Measurements from ENCODE around the gene MAFF. TPM values are rescaled to one million over a fixed set of nuclear protein-coding genes. Genes with fewer than 3 reads are reported as not detected.
A peak's percentile ranks its signal among the peaks of the same experiment; 100 is the strongest.

Gene MAFF
- total and polyA plus RNA-seq, 2 donors: 3.4 to 13.0 TPM

DNA sequence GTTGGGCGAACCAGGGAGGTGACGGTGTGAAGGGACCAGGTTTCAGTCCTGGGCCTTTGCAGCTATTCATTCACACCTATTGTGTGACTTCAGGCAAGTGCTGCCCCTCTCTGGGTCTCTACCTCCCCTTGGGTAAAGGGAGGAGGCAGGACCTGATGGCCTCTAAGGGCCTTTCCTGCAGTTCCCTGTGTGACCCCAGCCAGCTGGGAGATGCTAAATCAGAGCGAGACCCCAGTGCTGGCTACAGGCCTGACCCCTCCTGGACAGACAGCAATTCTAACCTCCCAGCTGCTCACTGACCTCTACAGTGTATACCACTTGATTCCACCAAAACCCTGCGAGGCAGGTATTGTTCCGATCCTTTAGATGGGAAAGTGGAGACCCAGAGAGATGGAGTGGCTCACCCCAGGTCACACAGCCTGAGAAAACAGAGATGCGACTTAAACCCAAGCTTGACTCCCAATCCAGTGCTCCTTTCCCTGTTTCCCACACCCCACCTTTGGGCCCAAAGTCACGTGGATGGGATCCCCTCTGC lies 6.2 kb downstream of the MAFF start:
- WGBS: 98% methylated on average over 7 of the region's 7 CpGs
- no peak overlapping the region for H3K27ac ChIP-seq (ENCODE audit: low read depth in 1 of 2, low read length in 1 of 2)
- peaks cover 7 to 15% of the 10 kb centered on the region in 2 donors for H3K4me1 ChIP-seq (ENCODE audit: control insufficient read depth in 2 of 2, insufficient read depth in 2 of 2, low read length in 2 of 2)

DNA sequence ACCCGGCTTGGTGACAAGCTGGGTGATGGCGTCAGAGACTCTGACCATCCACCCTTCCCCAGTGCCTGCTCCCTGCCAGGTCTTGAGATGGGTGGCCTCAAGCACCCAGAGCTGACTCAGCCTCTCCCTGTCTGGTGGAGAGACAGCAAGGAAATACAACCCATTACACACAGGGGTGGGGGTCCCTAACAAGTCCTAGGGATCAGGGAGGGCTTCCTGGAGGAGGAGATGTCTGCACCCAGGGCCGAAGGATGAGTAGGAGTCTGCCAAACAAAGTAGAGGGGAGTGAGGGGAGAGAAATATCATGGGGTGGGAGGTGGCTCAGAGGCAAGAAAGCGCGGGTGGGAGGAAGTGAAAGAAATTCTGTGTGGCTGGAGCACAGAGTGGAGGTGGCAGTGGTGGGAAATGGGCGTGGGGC lies 6.8 kb downstream of the MAFF start:
- 76% methylated on average over 6 of the region's 6 CpGs for WGBS
- Histone ChIP-seq H3K27ac (ENCODE audit: low read depth in 1 of 2, low read length in 1 of 2) (no peak overlapping the region), H3K9me3 (ENCODE audit: control insufficient read depth in 2 of 2, insufficient read depth in 1 of 2, low read length in 1 of 2) (no peaks in the 10 kb centered on the region), H3K36me3 (ENCODE audit: control insufficient read depth in 2 of 2, insufficient read depth in 2 of 2, low read length in 1 of 2) (no peaks in the 10 kb centered on the region), H3K4me1 (ENCODE audit: control insufficient read depth in 2 of 2, insufficient read depth in 2 of 2, low read length in 2 of 2) (peaks cover under 1 to 9% of the 10 kb centered on the region in 2 donors), H3K27me3 (ENCODE audit: control insufficient read depth in 2 of 2, insufficient read depth in 1 of 2, low read length in 1 of 2) (peaks cover 0 to 35% of the 10 kb centered on the region in 2 donors), H3K4me3 (ENCODE audit: low read length in 2 of 2) (no peak overlapping the region)
- DNase-seq (ENCODE audit: low read depth in 6 of 9, low spot score in 9 of 9): no peak

More for the DNA sequence above, 6.2 kb downstream of the MAFF start:
- DNase-seq (ENCODE audit: low read depth in 6 of 9, low spot score in 9 of 9): no peak
- no peak overlapping the region for H3K4me3 ChIP-seq (ENCODE audit: low read length in 2 of 2)
- no peaks in the 10 kb centered on the region for H3K36me3 ChIP-seq (ENCODE audit: control insufficient read depth in 2 of 2, insufficient read depth in 2 of 2, low read length in 1 of 2)
- no peaks in the 10 kb centered on the region for H3K9me3 ChIP-seq (ENCODE audit: control insufficient read depth in 2 of 2, insufficient read depth in 1 of 2, low read length in 1 of 2)
- peaks cover 0 to 35% of the 10 kb centered on the region in 2 donors for H3K27me3 ChIP-seq (ENCODE audit: control insufficient read depth in 2 of 2, insufficient read depth in 1 of 2, low read length in 1 of 2)

DNA sequence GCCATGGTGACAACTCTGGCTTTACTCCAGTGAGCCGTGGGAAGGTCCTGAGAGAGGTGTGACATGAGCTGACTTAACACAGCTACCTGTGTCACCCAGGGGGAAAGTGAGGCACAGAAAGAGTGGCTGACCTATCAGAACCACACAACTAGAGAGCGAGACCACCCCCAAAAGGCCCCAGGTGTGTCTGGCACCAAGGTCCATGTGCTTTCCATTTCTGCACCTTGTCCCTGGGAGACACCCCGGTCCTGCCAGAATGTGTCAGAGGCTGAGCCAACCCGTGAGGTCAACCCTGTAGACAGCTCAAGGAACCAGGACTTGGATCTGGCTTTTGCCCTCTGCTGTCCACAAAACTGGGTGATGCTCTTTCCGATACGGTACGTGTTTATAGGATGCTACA lies 9.8 kb downstream of the MAFF start:
- Histone ChIP-seq H3K27ac (ENCODE audit: low read depth in 1 of 2, low read length in 1 of 2) (no peak overlapping the region), H3K27me3 (ENCODE audit: control insufficient read depth in 2 of 2, insufficient read depth in 1 of 2, low read length in 1 of 2) (peaks cover 2 to 31% of the 10 kb centered on the region in 2 donors), H3K4me3 (ENCODE audit: low read length in 2 of 2) (no peak overlapping the region), H3K36me3 (ENCODE audit: control insufficient read depth in 2 of 2, insufficient read depth in 2 of 2, low read length in 1 of 2) (no peaks in the 10 kb centered on the region), H3K9me3 (ENCODE audit: control insufficient read depth in 2 of 2, insufficient read depth in 1 of 2, low read length in 1 of 2) (no peaks in the 10 kb centered on the region), H3K4me1 (ENCODE audit: control insufficient read depth in 2 of 2, insufficient read depth in 2 of 2, low read length in 2 of 2) (peaks cover 3 to 12% of the 10 kb centered on the region in 2 donors)
- DNase-seq (ENCODE audit: low read depth in 6 of 9, low spot score in 9 of 9): no peak
- 97% methylated on average over 7 of the region's 7 CpGs for WGBS

DNA sequence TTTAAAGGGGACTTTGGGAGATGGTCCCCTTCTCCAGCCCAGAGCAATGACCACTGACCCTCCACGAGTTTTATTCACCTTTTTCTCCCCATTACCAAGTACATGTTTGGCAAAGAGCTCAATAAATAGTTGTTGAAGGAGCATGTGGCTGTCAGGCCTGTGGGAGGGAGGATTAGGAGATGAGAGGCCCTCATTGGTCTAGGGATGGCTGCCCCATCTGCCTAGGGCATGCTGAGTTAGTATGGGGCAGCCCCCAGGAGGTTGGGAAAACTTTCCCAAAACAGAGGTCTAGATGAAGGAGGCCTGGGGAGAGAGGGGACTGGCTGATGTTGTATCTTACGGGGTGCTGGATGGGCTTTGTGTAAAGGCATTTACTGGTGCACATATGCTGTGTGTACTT lies 10.6 kb downstream of the MAFF start:
- Histone ChIP-seq H3K27ac (ENCODE audit: low read depth in 1 of 2, low read length in 1 of 2) (no peak overlapping the region), H3K4me1 (ENCODE audit: control insufficient read depth in 2 of 2, insufficient read depth in 2 of 2, low read length in 2 of 2) (peaks cover 3 to 12% of the 10 kb centered on the region in 2 donors), H3K27me3 (ENCODE audit: control insufficient read depth in 2 of 2, insufficient read depth in 1 of 2, low read length in 1 of 2) (peaks cover 2 to 31% of the 10 kb centered on the region in 2 donors), H3K36me3 (ENCODE audit: control insufficient read depth in 2 of 2, insufficient read depth in 2 of 2, low read length in 1 of 2) (no peaks in the 10 kb centered on the region), H3K4me3 (ENCODE audit: low read length in 2 of 2) (no peak overlapping the region), H3K9me3 (ENCODE audit: control insufficient read depth in 2 of 2, insufficient read depth in 1 of 2, low read length in 1 of 2) (no peaks in the 10 kb centered on the region)
- no peak for DNase-seq (ENCODE audit: low read depth in 6 of 9, low spot score in 9 of 9)
- WGBS: 88% methylated on average over 2 of the region's 2 CpGs

DNA sequence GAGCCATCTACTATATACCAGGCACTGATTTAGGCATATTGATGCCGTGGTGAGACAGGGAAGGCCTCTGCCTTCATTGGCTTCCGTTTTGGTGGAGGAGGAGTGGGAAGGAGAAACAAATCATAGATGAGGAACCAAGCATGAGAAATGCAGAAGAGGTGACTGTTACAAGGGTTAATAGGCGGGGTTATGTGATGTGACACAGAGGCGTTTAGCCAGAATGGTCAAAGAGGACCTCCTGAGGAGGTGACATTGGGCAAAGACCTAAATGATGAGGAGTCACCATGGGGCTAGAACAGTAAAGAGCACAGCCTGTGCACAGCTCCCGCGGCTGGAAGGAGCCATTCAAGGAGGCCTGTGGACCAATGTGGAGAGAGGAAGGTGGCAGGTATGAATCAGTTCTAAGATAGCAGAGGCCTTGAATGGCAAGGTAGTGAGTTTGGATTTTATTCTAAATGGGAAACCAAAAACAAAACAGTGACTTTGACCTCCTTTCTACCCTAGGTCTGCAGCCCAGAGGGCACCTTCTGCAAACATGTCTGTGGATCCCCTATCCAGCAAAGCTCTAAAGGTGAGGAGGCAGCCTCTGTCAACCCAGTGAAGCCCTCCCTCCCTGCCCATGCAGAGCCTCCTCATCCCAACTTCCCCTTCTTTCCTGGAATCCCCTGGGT lies 11.7 kb downstream of the MAFF start:
- Histone ChIP-seq H3K4me1 (ENCODE audit: control insufficient read depth in 2 of 2, insufficient read depth in 2 of 2, low read length in 2 of 2) (peaks cover 3 to 17% of the 10 kb centered on the region in 2 donors), H3K9me3 (ENCODE audit: control insufficient read depth in 2 of 2, insufficient read depth in 1 of 2, low read length in 1 of 2) (no peaks in the 10 kb centered on the region), H3K36me3 (ENCODE audit: control insufficient read depth in 2 of 2, insufficient read depth in 2 of 2, low read length in 1 of 2) (no peaks in the 10 kb centered on the region), H3K27me3 (ENCODE audit: control insufficient read depth in 2 of 2, insufficient read depth in 1 of 2, low read length in 1 of 2) (peaks cover 2 to 31% of the 10 kb centered on the region in 2 donors), H3K27ac (ENCODE audit: low read depth in 1 of 2, low read length in 1 of 2) (no peak overlapping the region), H3K4me3 (ENCODE audit: low read length in 2 of 2) (no peak overlapping the region)
- 94% methylated on average over 6 of the region's 6 CpGs for WGBS
- DNase-seq (ENCODE audit: low read depth in 6 of 9, low spot score in 9 of 9): no peak

DNA sequence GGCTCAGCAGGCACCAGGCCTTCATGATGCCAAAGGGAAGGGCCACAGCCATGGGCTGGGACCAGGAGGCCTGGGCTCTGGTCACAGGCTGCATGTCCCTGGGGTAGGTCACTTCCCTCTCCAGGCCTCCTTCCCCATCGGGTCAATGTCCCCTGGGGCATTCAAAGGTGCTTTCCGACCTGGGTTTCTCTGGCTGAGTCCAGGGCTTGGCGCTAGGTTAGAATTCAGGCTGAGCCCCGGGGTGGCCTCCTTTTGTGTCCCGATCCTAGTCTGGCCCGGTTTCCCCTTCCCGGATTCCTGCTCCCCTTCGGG lies 12.2 kb downstream of the MAFF start:
- Histone ChIP-seq H3K36me3 (ENCODE audit: control insufficient read depth in 2 of 2, insufficient read depth in 2 of 2, low read length in 1 of 2) (no peaks in the 10 kb centered on the region), H3K4me1 (ENCODE audit: control insufficient read depth in 2 of 2, insufficient read depth in 2 of 2, low read length in 2 of 2) (peaks cover 3 to 22% of the 10 kb centered on the region in 2 donors), H3K27me3 (ENCODE audit: control insufficient read depth in 2 of 2, insufficient read depth in 1 of 2, low read length in 1 of 2) (peaks cover 2 to 31% of the 10 kb centered on the region in 2 donors), H3K9me3 (ENCODE audit: control insufficient read depth in 2 of 2, insufficient read depth in 1 of 2, low read length in 1 of 2) (no peaks in the 10 kb centered on the region), H3K4me3 (ENCODE audit: low read length in 2 of 2) (no peak overlapping the region), H3K27ac (ENCODE audit: low read depth in 1 of 2, low read length in 1 of 2) (peak overlapping the region in 1 of 2 donors; percentile 14)
- 65% methylated on average over 8 of the region's 8 CpGs for WGBS
- DNase-seq (ENCODE audit: low read depth in 6 of 9, low spot score in 9 of 9): no peak

DNA sequence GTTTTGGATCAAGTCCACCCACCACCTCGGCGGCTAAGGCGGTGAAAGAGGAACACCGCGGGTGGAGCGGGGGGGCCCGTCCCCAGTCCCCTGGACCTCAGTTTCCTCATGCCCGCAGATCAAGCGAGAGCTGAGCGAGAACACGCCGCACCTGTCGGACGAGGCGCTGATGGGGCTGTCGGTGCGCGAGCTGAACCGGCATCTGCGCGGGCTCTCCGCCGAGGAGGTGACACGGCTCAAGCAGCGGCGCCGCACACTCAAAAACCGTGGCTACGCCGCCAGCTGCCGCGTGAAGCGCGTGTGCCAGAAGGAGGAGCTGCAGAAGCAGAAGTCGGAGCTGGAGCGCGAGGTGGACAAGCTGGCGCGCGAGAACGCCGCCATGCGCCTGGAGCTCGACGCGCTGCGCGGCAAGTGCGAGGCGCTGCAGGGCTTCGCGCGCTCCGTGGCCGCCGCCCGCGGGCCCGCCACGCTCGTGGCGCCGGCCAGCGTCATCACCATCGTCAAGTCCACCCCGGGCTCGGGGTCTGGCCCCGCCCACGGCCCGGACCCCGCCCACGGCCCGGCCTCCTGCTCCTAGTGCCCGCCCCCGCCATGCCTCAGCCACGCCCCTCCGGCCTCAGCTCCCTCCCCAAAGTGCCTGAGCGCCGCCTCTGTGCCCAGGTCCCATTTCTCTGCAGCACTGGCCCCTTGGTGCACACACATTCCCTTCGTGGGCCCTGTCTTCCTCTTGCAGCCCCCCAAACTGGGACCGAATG lies 12.7 kb downstream of the MAFF start:
- 39% methylated on average over 81 of the region's 81 CpGs for WGBS
- peak in 8 of 9 donors; percentile 41 to 76 (median 50) for DNase-seq (ENCODE audit: low read depth in 6 of 9, low spot score in 9 of 9)
- Histone ChIP-seq H3K27me3 (ENCODE audit: control insufficient read depth in 2 of 2, insufficient read depth in 1 of 2, low read length in 1 of 2) (peaks cover 2 to 31% of the 10 kb centered on the region in 2 donors), H3K36me3 (ENCODE audit: control insufficient read depth in 2 of 2, insufficient read depth in 2 of 2, low read length in 1 of 2) (no peaks in the 10 kb centered on the region), H3K9me3 (ENCODE audit: control insufficient read depth in 2 of 2, insufficient read depth in 1 of 2, low read length in 1 of 2) (no peaks in the 10 kb centered on the region), H3K27ac (ENCODE audit: low read depth in 1 of 2, low read length in 1 of 2) (peak overlapping the region in 1 of 2 donors; percentile 14), H3K4me3 (ENCODE audit: low read length in 2 of 2) (peak overlapping the region in 1 of 2 donors; percentile 31), H3K4me1 (ENCODE audit: control insufficient read depth in 2 of 2, insufficient read depth in 2 of 2, low read length in 2 of 2) (peaks cover 3 to 24% of the 10 kb centered on the region in 2 donors)

DNA sequence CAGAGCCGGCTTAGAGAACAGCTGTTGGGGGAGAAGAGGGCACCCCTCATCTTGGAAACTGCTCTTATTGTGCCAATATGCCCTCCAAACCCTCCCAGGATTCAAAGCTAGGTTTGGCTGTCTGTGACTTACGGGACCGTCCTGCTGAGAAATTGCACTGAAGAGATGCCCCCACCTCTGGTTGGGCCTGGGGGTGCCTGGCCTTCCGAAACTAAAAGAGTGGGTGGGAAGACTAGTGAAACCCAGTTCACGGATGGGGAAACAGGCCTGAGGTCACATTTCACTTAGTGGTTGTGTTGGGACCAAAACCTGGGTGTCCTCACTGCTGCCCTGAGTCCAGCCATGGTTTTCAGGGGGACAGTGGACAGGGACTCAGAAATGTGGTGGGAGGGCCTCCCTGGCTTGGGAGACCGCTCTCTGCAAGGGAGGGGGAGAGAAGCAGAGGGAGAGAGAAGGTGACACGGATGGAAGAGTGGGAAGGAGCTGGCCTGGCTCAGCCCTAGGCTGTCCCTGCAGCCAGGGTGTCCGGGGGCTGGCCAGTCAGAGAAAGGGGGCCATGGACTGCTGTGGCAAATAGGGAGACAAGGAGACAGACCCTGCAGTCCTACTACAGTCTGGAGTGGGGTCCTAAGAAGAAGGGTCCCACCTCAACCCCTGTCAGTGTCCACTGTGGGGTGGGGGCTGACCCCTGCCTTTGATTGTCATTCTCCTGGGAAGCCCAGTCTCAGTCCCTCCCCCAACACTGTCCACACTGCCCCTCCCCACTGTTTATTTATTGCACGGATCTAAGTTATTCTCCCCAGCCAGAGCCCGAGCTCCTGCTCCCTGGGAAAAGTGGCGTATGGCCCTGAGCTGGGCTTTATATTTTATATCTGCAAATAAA lies 13.6 kb downstream of the MAFF start:
- WGBS: 96% methylated on average over 11 of the region's 11 CpGs
- H3K4me3 ChIP-seq (ENCODE audit: low read length in 2 of 2): no peak overlapping the region
- no peak for DNase-seq (ENCODE audit: low read depth in 6 of 9, low spot score in 9 of 9)
- H3K27ac ChIP-seq (ENCODE audit: low read depth in 1 of 2, low read length in 1 of 2): no peak overlapping the region
- H3K9me3 ChIP-seq (ENCODE audit: control insufficient read depth in 2 of 2, insufficient read depth in 1 of 2, low read length in 1 of 2): no peaks in the 10 kb centered on the region
- H3K4me1 ChIP-seq (ENCODE audit: control insufficient read depth in 2 of 2, insufficient read depth in 2 of 2, low read length in 2 of 2): peaks cover 3 to 24% of the 10 kb centered on the region in 2 donors
- H3K36me3 ChIP-seq (ENCODE audit: control insufficient read depth in 2 of 2, insufficient read depth in 2 of 2, low read length in 1 of 2): no peaks in the 10 kb centered on the region
- H3K27me3 ChIP-seq (ENCODE audit: control insufficient read depth in 2 of 2, insufficient read depth in 1 of 2, low read length in 1 of 2): peaks cover 2 to 31% of the 10 kb centered on the region in 2 donors

Data from thymus (tissue), 11 donors.